ENCODE measurements around the gene STRIP2.

DNA sequence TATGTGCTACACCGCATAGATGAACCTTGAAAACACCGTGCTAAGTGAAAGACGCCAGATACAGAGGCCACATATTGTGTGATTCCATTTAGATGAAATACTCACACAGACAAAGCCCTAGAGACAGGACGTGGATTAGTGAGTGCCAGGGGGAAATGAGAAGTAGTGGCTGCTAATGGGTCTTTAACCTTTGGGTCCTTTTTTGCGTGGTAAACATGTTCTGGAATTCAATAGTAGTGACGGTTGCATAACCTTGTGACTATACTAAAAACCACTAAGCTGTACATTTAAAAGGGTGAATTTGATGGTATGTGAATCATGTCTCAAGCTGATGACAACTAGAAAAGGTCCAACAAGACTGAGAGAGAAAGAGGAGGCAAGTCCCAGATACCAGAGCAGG lies 83.7 kb downstream of the STRIP2 start:
- TF ChIP-seq, protein P1, sequence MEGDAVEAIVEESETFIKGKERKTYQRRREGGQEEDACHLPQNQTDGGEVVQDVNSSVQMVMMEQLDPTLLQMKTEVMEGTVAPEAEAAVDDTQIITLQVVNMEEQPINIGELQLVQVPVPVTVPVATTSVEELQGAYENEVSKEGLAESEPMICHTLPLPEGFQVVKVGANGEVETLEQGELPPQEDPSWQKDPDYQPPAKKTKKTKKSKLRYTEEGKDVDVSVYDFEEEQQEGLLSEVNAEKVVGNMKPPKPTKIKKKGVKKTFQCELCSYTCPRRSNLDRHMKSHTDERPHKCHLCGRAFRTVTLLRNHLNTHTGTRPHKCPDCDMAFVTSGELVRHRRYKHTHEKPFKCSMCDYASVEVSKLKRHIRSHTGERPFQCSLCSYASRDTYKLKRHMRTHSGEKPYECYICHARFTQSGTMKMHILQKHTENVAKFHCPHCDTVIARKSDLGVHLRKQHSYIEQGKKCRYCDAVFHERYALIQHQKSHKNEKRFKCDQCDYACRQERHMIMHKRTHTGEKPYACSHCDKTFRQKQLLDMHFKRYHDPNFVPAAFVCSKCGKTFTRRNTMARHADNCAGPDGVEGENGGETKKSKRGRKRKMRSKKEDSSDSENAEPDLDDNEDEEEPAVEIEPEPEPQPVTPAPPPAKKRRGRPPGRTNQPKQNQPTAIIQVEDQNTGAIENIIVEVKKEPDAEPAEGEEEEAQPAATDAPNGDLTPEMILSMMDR (IDR thresholded peaks at IDR 0.05): no peak
- no peak for TF ChIP-seq EZH2 (IDR thresholded peaks at IDR 0.05; ENCODE audit: borderline replicate concordance, insufficient read depth, low read depth, low read length, poor library complexity, severe bottlenecking)
